Measurements from ENCODE around the gene POU2AF2. TPM values are rescaled to one million over a fixed set of nuclear protein-coding genes. Genes with fewer than 3 reads are reported as not detected.
A peak's percentile ranks its signal among the peaks of the same experiment; 100 is the strongest.
"Not testable (repeated sequence)": the region's sequence is repeated elsewhere in the genome, so short reads cannot be mapped to it uniquely, and the experiment has no call there.

Gene POU2AF2
- total RNA-seq, 6 donors from 2014 or later, result 0.24 TPM; not detected in 5

DNA sequence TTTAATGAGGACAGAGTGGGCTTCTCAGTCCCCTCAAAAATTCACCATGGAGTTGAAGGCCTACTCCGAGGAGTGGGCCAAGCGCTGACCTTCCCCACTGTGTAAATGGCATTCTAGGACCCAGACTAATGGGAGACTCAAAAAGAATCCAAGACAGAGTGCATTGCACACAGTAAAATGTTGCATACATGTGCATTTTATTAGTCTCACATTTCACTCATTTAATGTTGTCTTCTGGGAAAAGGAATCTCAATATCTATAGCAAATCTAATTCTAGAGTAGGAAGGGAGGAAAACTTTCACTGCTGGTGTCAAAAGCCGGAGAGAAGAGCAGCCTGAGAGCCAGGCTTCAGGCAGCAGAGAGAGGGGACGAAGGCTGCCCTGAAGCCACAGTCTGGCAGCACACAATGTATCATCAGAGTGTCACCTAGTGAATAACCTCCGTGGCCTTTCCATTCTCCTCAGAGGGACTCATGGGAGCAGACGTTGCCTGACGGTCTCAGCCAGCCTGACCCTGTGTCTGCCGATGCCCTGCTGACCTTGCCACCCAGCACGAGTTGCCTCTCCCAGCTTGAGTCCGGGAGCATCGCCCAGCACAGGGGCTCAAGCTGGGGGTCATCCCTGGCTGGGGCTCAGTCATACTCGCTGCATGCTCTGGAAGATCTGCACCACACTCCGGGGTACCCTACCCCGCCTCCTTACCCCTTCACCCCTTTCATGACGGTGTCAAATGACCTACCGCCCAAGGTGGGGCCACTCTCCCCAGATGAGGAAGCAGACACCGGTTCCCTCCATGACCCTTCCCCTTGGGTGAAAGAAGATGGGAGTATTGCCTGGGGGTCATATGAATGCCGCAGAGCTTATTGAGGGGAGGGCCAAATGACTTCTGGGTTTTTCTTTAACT, 39.9 kb downstream of the POU2AF2 start:
- H3K9me3 ChIP-seq, result no peaks in the 10 kb centered on the region
- WGBS, 2 donors, result 79 to 95% methylated on average over 9 to 18 of the region's 18 CpGs
- H3K27ac ChIP-seq, result no peak overlapping the region
- H3K4me1 ChIP-seq, result peaks cover 0 to 6% (median 0%) of the 10 kb centered on the region in 4 donors
- DNase-seq (peak in 1 of 2 donors; percentile 36), ATAC-seq (ENCODE audit: low FRiP score in 2 of 2) (peak in 1 of 2 donors; percentile 49)
- TF ChIP-seq EP300 (IDR thresholded peaks at IDR 0.05) (no peak), POLR2A (IDR thresholded peaks at IDR 0.05) (no peak), POLR2AphosphoS5 (IDR thresholded peaks at IDR 0.05) (no peak)
- TF ChIP-seq, protein P1, sequence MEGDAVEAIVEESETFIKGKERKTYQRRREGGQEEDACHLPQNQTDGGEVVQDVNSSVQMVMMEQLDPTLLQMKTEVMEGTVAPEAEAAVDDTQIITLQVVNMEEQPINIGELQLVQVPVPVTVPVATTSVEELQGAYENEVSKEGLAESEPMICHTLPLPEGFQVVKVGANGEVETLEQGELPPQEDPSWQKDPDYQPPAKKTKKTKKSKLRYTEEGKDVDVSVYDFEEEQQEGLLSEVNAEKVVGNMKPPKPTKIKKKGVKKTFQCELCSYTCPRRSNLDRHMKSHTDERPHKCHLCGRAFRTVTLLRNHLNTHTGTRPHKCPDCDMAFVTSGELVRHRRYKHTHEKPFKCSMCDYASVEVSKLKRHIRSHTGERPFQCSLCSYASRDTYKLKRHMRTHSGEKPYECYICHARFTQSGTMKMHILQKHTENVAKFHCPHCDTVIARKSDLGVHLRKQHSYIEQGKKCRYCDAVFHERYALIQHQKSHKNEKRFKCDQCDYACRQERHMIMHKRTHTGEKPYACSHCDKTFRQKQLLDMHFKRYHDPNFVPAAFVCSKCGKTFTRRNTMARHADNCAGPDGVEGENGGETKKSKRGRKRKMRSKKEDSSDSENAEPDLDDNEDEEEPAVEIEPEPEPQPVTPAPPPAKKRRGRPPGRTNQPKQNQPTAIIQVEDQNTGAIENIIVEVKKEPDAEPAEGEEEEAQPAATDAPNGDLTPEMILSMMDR (IDR thresholded peaks at IDR 0.05), result no peak
- no peaks in the 10 kb centered on the region for H3K36me3 ChIP-seq
- no peaks in the 10 kb centered on the region for H3K27me3 ChIP-seq
- no peak overlapping the region for H3K4me3 ChIP-seq

DNA sequence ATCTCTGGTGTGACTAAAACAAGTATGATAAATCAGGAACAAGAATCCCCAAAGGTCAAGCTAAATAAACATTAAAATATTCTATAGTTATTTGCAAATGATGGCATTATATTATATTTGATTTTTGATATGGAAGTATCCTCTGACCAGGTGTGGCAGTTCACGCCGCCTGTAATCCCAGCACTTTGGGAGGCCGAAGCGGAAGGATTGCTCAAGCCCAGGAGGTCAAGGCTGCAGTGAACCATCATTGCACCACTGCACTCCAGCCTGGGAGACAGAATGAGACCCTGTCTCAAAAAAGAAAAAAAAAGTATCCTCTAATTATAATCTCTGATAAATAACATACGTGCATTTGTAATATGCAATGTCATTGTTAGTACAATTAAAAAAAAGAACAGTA, 46.2 kb downstream of the POU2AF2 start:
- no peaks in the 10 kb centered on the region for H3K27me3 ChIP-seq
- no peaks in the 10 kb centered on the region for H3K4me1 ChIP-seq
- no peak overlapping the region for H3K27ac ChIP-seq
- 86 to 89% methylated on average over 5 of the region's 5 CpGs for WGBS, 2 donors
- TF ChIP-seq POLR2AphosphoS5 (IDR thresholded peaks at IDR 0.05) (no peak), EP300 (IDR thresholded peaks at IDR 0.05) (no peak), POLR2A (IDR thresholded peaks at IDR 0.05) (no peak)
- TF ChIP-seq, protein P1 (IDR thresholded peaks at IDR 0.05), result no peak
- no peaks in the 10 kb centered on the region for H3K9me3 ChIP-seq
- no peaks in the 10 kb centered on the region for H3K36me3 ChIP-seq
- ATAC-seq (ENCODE audit: low FRiP score in 2 of 2) (no peak), DNase-seq (no peak)
- H3K4me3 ChIP-seq, result no peak overlapping the region

DNA sequence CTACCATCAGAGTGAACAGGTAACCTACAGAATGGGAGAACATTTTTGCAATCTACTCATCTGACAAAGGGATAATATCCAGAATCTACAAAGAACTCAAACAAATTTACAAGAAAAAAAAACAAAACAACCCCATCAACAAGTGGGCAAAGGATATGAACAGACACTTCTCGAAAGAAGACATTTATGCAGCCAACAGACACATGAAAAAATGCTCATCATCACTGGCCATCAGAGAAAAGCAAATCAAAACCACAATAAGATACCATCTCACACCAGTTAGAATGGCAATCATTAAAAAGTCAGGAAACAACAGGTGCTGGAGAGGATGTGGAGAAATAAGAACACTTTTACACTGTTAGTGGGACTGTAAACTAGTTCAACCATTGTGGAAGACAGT, 46.9 kb downstream of the POU2AF2 start:
- H3K4me1 ChIP-seq; H3K27ac ChIP-seq; H3K9me3 ChIP-seq; H3K4me3 ChIP-seq; H3K27me3 ChIP-seq; ATAC-seq (ENCODE audit: low FRiP score in 2 of 2); H3K36me3 ChIP-seq; DNase-seq: not testable (repeated sequence)
- 92 to 93% methylated on average over 1 of the region's 1 CpG for WGBS, 2 donors

DNA sequence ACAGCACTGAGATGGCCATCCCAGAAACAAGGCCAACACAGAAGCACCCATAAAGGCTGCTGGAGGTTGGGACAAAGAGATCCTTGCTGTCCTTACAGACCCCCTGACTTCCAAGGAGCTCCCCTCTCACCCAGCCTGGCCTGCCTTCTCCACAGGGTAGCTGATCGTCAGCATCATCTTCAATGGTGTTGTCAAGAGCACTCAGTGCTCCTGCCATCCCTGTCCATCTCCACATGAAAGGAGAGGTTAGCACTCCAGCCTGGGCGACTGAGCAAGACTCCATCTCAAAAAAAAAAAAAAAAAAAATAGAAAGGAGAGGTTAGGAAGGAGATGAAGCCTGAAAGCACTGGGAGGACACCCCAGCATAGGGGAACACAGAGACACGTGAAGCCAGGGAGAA, 50.7 kb downstream of the POU2AF2 start:
- WGBS, 2 donors, result 76 to 84% methylated on average over 3 of the region's 3 CpGs

DNA sequence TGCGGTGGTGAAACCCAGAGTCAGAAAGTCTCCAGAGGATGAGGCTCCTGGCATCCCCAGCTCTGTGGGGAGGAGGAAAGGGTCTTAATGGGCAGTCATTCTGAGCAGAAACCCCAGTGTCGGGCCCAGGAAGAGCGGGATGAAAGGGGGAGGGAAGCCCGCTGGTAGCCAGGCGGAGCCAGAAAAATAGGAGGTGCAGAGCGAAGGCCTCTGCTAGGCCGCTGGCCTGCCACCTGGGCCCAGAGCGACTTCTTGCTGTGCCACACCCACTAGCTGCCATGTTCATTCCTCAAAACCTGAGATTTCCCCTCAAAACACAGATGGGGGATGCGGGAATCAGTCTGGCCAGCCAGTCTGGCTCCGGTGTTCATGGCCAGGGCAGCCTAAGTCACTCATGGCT, 52.2 kb downstream of the POU2AF2 start:
- 97 to 98% methylated on average over 10 of the region's 10 CpGs for WGBS, 2 donors
- TF ChIP-seq, protein P1 (IDR thresholded peaks at IDR 0.05), result no peak
- TF ChIP-seq EP300 (IDR thresholded peaks at IDR 0.05) (no peak), POLR2A (IDR thresholded peaks at IDR 0.05) (no peak)
- Histone ChIP-seq H3K27ac (no peak overlapping the region), H3K4me3 (no peak overlapping the region), H3K9me3 (no peaks in the 10 kb centered on the region), H3K36me3 (no peaks in the 10 kb centered on the region), H3K4me1 (peaks cover 3 to 39% (median 29%) of the 10 kb centered on the region in 4 donors), H3K27me3 (peaks cover 0 to 14% (median 0%) of the 10 kb centered on the region in 4 donors)
- ATAC-seq (ENCODE audit: low FRiP score in 2 of 2), result no peak
- DNase-seq, result no peak

More for the DNA sequence above, 50.7 kb downstream of the POU2AF2 start:
- peaks cover 0 to 14% (median 0%) of the 10 kb centered on the region in 4 donors for H3K27me3 ChIP-seq
- DNase-seq, result no peak
- peaks cover 3 to 31% (median 20%) of the 10 kb centered on the region in 4 donors for H3K4me1 ChIP-seq
- H3K27ac ChIP-seq, result no peak overlapping the region
- no peaks in the 10 kb centered on the region for H3K36me3 ChIP-seq
- ATAC-seq (ENCODE audit: low FRiP score in 2 of 2), result no peak
- TF ChIP-seq POLR2A (IDR thresholded peaks at IDR 0.05) (no peak), EP300 (IDR thresholded peaks at IDR 0.05) (no peak), POLR2AphosphoS5 (IDR thresholded peaks at IDR 0.05) (no peak)
- TF ChIP-seq, protein P1 (IDR thresholded peaks at IDR 0.05), result no peak
- H3K9me3 ChIP-seq, result no peaks in the 10 kb centered on the region
- H3K4me3 ChIP-seq, result no peak overlapping the region
